Ammon's horn (tissue), 1 donor: ENCODE results near the gene CFAP53.

Experiments
- DNase-seq: peaks from one replicate; pipeline ENCODE4 v3.0.0-alpha.2; 2016; ENCODE audit warnings: low spot score

Gene CFAP53

DNA sequence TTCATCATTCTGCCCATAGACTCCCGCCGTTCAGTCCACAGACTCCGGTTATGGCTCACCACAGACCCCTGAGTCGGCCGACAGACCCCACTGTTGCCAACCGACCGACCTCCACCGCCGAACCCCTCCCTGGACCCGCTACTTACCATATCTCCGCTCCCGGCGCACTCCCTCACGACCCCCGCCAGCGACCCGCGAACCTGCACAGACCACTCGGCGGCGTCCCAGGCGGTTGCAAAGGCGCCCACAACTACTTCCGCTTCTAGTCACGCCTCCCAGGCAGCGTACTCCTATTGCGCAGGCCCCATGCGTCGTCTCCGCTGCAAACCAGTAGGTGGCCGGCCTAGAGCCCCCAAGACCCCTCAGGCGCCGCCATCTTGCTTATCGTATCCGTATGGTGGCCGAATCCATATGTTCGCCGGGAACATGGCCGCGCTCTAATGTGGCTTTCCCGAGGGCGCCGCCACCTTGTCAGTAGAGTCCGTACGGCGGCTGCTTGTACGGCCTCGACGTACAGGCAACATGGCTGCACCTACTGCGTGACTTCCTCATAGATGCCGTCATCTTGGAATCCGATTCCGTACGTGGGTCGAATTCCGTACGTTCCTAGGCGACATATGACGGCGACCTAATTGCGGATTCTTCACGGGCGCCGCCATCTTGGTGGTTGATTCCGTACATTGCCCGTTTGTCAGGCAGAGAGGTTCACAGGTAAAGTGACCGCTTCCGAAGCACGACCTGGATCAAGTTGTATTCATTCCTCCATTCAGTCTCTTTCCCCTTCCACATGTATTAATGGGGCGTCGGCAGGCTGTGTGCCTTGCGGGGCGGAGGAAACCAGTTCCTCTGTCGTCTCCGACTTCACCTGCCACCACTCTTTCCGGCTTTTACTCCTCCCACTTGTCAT lies 21.4 kb upstream of the CFAP53 start, which contains the start of gene CXXC1:
Gene CXXC1, minus strand, starts transcription at position 252 of the 907 bp plus-strand sequence. Its CDS starts 103 bp downstream, at position 149.
- DNase-seq, result peak; percentile 100

DNA sequence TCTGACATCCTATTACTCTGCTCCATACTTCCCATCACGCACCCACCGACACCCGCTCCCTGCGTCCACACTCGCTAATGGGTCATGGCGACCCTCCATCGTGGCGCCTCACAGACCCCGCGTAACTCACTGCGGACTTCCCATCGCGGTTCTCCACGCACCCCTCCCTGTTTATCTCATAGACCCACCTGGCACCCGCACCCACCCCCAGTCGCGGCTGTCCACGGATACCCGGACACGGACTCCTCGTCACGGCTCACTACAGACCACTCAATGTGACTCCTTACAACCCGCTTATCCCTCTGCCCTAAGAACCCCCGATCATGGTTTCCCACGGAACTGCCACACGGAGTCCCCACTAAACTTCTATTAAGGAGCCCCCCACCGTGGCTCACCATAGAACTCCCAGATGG lies 20.7 kb upstream of the CFAP53 start:
- no peak for DNase-seq

DNA sequence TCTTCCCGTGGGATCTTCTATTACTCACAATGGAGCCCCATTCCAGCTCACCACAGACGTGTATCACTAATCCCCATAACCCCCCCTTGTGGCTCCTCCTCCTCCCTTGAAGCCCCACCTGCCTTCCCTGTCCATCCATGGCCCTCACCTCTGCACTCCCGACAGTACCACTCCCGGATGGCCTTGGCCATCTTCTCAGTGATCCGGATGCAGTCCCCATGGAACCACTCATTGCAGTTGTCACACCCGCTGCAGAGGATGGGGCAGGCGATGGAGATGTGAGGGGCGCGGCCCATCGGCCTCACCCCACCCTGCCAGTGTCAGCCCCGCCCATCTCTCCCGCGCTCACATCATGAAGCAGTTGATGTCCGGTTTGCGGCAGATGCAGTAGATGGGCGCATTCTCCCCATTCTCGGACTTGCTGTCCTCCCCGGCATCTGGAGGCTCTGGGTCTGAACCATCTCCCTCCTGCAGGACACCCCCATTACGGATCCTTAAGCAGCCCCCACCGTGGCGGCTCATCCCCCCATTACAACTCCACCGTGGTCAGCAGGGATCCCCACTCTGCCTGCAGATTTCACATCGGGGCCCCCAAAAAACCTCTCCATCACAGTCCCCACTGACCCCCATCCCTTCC lies 20.2 kb upstream of the CFAP53 start:
- DNase-seq, result no peak

DNA sequence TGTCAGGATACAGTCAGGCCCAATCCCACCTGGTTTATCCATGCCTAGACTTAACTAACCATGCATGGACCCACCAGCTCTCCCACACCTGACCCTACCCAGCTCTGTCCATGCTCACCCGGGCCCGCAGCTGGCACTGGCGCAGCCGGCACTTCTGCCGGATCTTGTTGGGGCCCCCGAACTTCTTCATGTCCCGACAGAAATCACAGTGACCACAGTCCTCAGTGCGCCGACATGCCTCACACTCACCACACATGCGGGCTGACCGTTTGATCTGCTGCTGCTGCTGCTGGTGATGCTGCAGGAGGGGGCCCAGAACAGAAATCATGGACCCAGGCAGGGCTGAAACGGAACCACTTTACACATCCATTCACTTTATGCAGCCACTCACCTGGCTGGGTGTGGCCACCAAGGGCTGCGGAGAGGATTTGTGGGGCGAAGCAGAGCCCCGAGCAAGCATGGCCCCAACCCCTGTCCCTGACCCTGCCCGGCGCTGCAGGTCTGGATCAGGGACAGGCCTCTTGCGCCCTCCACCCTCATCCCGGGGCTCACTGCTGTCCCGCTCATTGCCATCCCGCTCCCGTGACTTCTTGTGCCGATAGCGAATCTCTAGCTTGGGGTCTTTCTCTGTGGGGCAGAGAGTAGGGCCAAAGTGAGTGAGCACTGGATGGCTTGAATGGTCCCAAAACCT lies 19.5 kb upstream of the CFAP53 start:
- DNase-seq, result no peak

DNA sequence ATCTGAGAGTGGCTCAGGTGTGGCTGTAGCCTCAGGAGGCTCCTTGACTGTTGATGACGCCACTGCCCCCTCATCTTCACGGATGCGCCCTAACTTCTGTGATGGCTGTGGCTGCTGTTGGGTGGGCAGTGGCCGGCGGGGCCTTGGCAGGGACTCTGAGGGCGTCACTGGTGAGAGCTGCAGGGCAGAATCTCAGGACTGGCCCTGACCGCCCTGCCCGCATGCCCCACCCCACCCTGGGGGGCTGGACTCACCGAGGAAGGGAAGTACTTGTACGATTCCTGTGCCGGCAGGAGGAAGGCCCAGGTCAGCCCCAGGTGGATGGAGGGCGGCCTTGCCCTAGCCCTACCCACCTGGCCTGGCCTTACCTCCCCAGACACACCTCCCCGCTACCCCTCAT lies 18.8 kb upstream of the CFAP53 start:
- no peak for DNase-seq

DNA sequence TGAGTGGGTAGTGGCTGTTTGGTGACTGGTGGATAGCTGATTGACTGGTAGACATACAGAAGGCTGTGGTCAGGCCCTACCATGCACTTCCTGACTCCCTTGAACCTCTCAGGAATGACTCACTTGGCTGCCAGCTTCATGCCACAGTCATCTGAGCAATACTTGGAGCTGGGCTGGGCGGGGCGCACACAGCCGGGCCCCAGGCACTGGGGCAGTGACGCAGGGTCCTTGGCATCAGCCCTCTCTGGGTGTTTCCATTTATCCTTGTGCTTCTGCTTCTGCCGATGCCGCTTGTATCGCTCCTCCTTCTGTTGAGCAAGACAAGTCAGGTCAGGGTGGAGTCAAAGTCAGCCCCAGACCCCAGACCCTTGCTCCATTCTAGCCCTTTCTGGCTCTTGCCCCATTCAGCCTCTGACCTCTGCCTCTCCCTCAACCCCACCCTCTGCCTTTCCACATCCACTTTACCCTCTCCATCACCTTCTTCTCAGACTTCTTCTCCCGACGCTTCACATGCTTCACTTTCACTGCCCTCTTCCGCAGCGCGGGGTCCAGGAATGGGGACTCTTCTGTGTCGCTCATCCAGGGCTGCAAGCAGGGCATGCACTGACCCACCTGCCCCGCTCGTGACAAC lies 18.1 kb upstream of the CFAP53 start:
- no peak for DNase-seq

DNA sequence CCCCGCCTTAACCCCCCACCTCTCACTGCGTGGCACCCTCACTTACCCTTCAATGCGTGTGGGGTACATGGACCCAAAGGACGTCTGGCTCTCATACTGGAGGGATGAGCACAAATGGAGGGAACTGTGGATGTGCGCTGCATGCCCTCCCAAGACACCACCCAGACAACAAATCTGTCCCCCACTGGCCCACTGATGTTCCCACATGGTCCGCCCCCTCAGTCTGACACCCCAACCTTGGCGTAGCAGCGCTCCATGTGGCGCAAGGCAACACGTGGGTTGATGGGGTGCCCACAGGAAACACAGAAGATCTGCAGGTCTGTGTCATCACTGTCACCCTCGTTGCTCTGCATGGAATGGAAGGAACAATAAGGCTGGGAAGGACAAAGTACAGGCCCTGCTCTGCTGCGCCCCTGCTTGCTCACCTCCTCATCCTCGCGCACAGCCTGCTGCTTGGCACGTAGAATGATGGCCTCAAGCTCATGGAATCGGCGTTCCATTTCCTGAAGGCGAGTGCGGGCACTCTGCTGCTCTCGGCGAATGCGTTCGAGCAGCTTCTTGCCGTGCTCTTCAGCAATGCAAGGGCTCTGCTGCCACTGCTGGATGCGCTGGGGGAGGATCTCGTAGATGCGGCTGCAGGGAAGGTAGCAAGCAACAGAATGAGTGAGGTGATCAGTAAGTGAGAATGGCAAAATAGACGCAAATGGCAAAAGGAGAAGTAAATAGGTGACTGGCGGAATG lies 17.3 kb upstream of the CFAP53 start:
- DNase-seq, result no peak

DNA sequence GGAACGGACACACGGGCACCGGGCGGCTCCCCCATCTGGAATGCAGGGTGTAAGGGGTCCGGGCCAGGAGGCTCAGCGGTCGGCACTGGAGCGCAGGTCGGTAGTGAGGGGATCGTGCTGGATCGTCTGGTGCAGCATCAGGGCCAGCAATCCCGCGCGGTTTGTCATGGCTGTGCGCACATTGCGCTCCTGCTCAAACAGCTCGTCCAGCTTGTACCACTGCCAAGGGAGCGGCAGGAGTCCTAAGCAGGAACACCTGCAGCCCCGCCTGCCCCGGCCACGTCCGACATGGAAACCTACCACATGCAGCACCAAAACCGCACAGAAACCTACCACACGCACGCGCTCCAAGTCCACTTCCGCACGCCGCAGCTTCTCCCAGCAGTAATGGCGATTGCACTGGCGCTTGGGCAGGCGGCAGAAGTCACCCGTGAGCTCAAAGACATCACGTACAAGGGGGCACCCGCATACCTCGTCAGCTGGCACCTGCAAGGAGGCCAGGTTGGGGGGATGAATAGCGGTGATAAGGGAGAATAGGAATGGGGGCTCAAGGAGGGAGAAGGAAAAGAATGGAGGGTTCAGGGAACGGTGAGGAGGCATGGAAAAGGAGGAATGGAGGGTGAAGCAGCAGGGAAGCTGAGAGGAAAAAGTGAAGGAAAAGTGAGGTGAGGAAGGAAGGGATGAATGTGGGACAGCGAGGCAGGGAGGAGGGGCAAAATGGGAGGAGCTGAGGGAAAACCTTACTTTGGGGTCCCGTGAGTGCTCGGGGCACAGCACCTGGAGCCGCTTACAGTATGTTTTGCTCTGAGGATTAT lies 16.4 kb upstream of the CFAP53 start:
- DNase-seq, result no peak

DNA sequence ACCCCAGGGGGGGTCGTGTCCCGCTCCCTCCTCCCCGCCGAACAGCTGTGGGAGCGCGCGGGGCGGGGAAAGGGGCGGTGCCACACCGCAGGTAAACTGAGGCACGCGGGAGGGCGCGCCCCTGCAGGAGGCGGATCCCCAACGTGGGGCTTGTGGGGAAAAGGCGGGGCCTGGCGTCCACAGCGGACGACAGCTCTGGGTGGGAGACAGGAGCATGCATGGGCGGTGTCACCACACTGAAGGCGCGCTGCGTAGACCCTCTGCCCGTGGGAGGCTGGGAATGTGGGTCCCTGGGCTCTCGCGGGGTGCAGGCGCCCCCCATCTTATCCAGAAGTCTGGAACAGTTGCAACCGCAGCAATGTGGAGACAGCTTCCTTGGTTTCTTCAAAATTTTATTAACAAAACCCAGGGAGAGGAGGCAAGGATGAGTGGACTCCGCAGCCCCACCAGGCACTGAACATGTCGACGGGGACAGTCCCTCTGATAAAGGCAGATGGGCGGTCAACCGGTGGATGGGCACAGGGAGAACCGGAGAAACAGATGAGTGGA lies 15.8 kb upstream of the CFAP53 start:
- DNase-seq, result no peak

DNA sequence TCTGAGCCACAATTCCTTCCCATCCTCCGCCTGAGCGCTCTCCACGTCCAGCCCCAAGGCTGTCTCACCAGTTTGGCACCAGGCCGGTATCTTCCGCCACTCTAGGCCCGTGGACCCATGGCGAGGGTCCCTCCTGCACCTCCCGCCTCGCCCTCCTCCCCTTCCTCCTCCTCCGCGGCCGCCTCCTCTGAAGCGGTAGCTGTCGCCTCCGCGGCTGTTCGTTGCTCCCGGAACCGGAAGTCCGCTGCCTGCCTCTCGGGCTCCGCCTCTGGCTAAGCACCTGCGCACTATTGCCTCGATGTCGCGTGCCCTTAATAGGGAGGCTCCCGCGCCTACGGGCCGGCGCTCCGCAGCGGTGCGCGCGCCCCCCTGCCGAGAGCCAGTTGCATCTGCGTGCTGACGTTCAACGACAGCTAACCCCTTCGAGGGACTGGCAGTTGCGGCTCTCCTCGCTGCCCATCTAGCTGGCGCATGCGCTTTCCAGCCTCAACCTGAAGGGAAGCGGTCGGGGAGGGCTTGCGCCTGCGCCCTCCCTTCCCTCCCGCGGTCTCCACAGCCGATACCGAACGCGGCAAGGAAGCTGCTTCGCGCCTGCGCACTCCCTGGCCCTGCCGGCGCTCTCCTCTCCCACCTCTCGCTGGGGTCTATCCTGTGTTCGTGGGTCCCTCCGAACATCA lies 15.1 kb upstream of the CFAP53 start, which contains the start of gene MBD1:
Gene MBD1, minus strand, starts transcription at position 229 of the 677 bp plus-strand sequence. CDS start 1,531 bp downstream, outside the sequence.
- peak; percentile 99 for DNase-seq

DNA sequence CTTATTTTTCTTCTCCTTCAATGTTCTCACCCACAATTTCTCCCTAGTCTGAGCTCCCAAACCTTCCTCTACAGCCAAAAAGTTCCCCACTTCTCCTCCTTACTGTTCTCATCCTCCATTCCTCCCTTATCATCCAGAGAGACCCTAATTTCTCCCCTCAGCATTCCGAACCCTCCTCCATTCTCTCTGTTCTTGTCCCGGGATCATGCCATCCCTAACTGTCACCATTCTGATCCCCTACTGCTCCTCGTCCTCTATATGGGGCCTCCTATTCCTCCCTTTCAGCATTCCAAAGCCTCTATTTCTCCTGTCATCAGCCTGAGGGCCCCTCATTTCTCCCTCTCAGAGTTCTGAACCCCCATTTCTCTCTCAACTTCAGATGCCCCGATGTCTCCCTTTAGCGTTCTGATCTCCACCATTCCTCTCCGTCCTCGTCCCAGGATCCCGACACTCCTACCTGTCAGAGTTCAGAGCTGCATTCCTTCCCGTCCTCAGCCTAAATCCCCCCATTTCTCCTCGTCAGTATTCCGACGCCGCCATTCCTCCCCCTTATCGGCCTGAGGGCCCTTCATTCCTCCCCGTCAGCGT lies 14.5 kb upstream of the CFAP53 start:
- DNase-seq, result no peak

DNA sequence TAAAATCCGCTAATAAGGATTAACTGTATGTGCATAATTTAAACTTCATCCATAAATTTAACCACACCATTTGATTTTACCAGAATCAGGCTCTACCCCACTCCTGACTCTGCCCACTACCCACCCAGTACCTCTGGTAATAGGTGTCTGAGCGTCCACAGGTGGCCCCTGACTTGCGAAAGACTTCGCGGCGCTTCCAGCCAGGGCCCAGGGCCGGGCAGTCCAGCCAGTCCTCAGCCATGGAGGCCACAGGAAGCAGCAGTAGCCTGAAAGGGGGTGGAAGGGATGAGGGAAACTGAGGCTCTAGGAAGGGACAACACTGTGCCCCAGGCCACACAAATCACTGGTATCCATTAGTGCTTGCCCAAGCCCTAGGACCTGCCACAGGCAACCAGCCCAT lies 13.5 kb upstream of the CFAP53 start:
- no peak for DNase-seq

DNA sequence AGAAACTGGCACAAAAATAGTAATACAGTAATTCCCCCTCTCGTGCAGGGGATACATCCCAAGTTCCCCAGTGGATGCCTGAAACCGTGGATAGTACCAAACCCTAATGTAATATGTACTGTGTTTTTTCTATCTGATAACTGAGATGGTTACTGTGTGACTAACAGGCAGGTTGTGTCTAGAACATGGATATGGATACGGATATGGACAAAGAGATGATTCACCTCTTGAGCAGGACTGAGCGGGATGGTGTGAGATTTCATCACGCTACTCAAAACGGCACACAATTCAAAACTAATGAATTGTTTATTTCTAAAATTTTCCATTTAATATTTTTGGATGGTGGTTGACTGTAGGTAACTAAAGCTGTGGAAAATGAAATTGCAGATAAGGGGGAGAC lies 11.6 kb upstream of the CFAP53 start:
- no peak for DNase-seq

DNA sequence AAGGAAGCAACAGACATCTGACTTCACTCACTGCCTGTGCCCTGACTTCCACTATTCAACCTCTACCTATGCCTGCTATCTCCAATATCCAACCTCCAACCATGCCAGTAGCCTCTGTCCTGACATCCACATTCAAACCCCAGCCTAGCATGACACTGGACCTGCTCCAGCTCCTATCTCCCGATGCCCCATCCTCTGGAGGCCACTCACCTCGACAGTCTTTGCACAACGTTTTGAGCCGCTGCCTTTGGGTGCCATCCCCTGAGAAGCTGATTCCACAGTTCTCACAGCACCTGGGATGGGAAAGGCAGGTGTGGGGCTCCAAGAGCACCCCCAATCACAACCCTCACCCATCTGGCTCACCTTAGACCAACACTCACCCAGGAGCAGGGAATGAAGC lies 10.2 kb upstream of the CFAP53 start:
- DNase-seq, result no peak

DNA sequence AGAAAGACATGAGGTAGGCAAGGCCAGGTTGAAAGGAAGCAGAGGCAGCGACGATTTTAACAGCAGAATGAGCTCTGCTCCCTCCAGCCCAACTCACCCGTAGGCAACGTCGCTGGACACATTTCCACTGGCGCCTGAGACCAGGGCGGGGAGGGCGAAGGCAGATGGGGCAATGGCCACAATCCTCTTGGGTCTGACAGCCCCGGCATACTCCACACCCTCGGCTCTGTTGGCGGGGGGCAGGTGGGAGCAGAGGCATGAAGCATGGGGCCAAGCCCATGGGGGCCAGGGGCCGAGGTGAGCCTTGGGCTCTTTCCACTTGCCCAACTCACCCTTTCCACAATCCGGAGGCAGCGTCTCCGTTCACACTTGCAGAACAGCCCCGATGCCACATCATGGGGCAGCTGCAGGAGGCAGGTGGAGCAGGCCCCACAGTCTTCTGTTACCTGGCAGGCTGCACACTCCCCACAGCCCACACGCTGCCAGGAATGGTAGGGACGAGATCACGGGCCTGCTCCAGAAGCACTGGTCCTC lies 9.3 kb upstream of the CFAP53 start:
- DNase-seq, result no peak

DNA sequence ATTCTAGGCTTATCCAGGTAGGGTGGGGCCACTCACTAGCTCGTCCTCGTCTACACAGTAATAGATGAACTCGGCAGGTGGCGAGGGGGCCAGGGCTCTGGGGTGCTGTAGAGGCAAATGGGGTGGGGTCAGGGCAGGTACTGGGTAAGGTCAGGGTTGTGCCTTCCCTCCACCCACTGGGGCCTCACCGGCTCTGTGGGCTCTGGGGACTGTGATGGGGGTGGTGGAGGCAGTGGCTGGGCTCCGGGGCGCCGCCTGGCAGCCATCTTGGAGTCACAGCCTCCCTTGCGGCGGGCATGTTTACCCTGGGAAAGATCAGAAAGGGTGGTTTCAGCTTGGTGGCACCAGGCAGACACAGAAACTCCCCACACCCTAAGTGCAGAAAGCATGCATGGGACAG lies 8.6 kb upstream of the CFAP53 start:
- DNase-seq, result no peak

DNA sequence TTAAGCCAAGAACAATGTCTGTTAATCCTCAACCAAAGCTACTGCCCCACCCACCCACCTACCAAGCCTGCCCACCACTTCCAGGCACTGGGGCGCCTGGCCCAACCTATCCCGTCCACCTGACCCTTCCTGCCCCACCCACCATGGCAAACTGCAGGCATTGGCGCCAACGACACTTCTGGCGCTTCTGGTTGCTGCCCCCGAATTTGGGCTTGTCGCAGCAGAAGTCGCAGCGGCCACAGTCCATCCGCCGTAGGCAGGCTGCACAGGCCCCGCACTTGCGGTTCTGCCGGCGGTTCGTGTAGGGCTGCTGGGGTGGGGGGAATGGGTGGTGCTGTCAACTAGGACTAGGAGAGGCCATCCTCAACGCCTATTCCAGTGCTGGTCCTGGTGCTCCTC lies 7.7 kb upstream of the CFAP53 start:
- no peak for DNase-seq

DNA sequence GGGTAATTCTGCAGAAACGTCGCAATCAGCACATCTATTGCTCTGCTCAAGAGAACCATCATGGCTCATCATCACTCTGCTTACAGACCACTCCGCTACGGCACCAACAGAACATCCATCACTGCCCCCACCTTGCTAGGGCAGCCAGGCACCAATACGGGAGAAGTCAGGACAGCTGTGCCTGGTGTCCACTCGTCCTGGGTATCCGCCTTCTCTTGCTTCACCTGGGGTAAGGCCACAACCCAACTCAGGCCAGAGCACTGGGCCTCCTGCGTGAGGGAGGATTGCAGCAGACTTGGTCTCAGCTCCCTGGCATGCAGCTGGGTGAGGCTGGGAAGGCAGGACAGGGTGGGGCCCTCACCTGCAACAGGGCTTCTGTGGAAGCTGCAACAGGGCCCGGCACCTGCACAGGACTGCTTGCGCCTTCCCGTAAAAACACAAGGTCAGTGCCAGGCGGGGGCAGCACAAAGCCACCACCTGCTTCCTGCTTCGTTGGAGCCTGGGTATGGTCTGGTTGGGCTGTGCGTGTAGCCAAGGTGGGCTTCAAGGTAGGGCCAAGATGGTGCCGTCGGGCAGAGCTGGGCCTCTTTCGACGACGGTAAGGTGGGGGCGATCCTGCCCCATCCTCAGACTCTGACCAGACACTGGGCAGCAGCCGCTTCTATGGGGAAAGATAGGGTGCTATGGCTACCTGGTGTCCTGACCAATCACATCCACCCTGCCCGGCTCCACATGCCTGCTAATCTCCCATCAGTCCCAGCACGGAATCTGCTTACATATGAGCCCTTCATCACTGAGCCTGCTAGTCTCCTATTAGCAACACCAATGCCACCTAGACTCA lies 7.1 kb upstream of the CFAP53 start:
- DNase-seq, result no peak
